Measurements from ENCODE around the gene HOATZ.

DNA sequence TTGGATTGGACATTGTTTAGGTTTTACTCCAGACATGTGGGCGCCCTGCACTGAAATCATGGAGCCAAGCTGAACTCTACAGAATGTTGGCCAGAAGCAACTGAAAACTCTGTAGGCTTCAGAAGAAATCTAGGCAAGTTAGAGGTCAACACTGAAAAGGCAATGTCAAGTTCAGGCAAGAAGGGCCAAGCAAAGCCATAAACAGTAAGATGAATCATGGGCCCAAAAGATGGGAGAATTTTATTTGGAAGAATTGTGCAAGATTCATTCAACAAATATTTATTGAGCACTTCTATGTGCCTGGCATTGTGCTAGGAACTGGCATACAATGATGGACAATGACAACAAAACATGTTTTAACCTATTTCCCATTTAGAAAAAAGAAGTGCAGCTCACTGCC is 10.9 kb downstream of the HOATZ start:
- TF ChIP-seq FOXK2 (IDR thresholded peaks at IDR 0.05) (no peak), FOXA1 (IDR thresholded peaks at IDR 0.05) (no peak), ZNF384 (IDR thresholded peaks at IDR 0.05) (no peak)

Measured in HEK293T (cell line).